PC-3 (cell line): Measurements from ENCODE around the gene EOGT. TPM values are rescaled to one million over a fixed set of nuclear protein-coding genes. Genes with fewer than 3 reads are reported as not detected.

Experiments
- ATAC-seq: fragments of 200-7000 bp; cut with Tn5 transposase; 2 replicates; pipeline ENCODE4 v1.9.1; 2020; ENCODE audit warnings: mild to moderate bottlenecking, moderate library complexity
- BruUV-seq: library from RNA; stranded (reverse); fragments of 400-500 nt; replicated peaks from 2 replicates; lab custom pipeline; 2021; lab: Mats Ljungman, UMichigan
- CTCF ChIA-PET: fragments of 300-600 bp; sonication (Branson Sonifier 250); formaldehyde crosslinking; loops from one replicate; lab custom pipeline; 2022; ENCODE audit warnings: antibody characterized with exemption; lab: Charles Lee
- POLR2A ChIA-PET: fragments of 300-600 bp; sonication (Branson Sonifier 250); formaldehyde crosslinking; loops from one replicate; lab custom pipeline; 2022; ENCODE audit warnings: antibody characterized with exemption; ENCODE audit not compliant: unreplicated experiment; lab: Charles Lee
- DNase-seq: peaks from one replicate; pipeline ENCODE4 v3.0.0-alpha.2; 2015
- H2AFZ ChIP-seq: fragments of 300-600 bp; sonication (generic); 2 replicates; pipeline ENCODE4 v1.6.0; 2016; ENCODE audit warnings: antibody characterized with exemption, low read length
- H3F3A ChIP-seq: fragments of 300-600 bp; sonication (generic); one replicate; pipeline ENCODE4 v1.6.0; 2017; ENCODE audit warnings: antibody characterized with exemption, low read length, control low read depth, mild to moderate bottlenecking; ENCODE audit not compliant: unreplicated experiment
- H3K27ac ChIP-seq: fragments of 300-600 bp; sonication (generic); 2 replicates; pipeline ENCODE4 v1.5.1; 2016; ENCODE audit warnings: mild to moderate bottlenecking, low read length
- H3K27me3 ChIP-seq: fragments of 300-600 bp; sonication (generic); 2 replicates; pipeline ENCODE4 v1.6.1; 2016; ENCODE audit warnings: low read length, mixed read lengths
- H3K36me3 ChIP-seq: fragments of 300-600 bp; sonication (generic); 2 replicates; pipeline ENCODE4 v1.6.1; 2016; ENCODE audit warnings: low read depth, mixed run types, low read length, mixed read lengths
- H3K4me1 ChIP-seq: fragments of 300-600 bp; sonication (generic); 2 replicates; pipeline ENCODE4 v1.5.1; 2016; ENCODE audit warnings: low read length; ENCODE audit not compliant: insufficient read depth
- H3K4me2 ChIP-seq: fragments of 300-600 bp; sonication (generic); 2 replicates; pipeline ENCODE4 v1.6.0; 2016; ENCODE audit warnings: low read length
- H3K4me3 ChIP-seq: fragments of 300-600 bp; sonication (generic); 2 replicates; pipeline ENCODE4 v1.5.1; 2016; ENCODE audit warnings: mild to moderate bottlenecking, low read length, mixed read lengths
- H3K79me2 ChIP-seq: fragments of 300-600 bp; sonication (generic); 2 replicates; pipeline ENCODE4 v1.6.1; 2017; ENCODE audit warnings: low read length, mixed read lengths
- H3K9ac ChIP-seq: fragments of 300-600 bp; sonication (generic); 2 replicates; pipeline ENCODE4 v1.6.0; 2016; ENCODE audit warnings: mild to moderate bottlenecking, low read length
- H3K9me2 ChIP-seq: fragments of 300-600 bp; sonication (generic); replicated peaks from 2 replicates; pipeline ENCODE4 v1.6.1; 2016; ENCODE audit warnings: mixed run types, low read length, mixed read lengths
- H3K9me3 ChIP-seq: fragments of 300-600 bp; sonication (generic); 2 replicates; pipeline ENCODE4 v1.6.1; 2016; ENCODE audit warnings: low read length, mixed read lengths
- H4K20me1 ChIP-seq: fragments of 300-600 bp; sonication (generic); 2 replicates; pipeline ENCODE4 v1.6.1; 2016; ENCODE audit warnings: low read length, mixed read lengths
- CTCF ChIP-seq: fragments of 300-600 bp; sonication (generic); conservative IDR thresholded peaks from 2 replicates; pipeline ENCODE4 v1.5.1; 2017; ENCODE audit warnings: antibody characterized with exemption, low read depth, mild to moderate bottlenecking, low read length
- EZH2 ChIP-seq: fragments of 300-600 bp; sonication (generic); IDR thresholded peaks from one replicate; pipeline ENCODE4 v1.6.1; 2017; ENCODE audit warnings: antibody characterized with exemption, mild to moderate bottlenecking, low read length; ENCODE audit not compliant: unreplicated experiment
- EZH2phosphoT487 ChIP-seq: fragments of 300-600 bp; sonication (generic); IDR thresholded peaks from 2 replicates; pipeline ENCODE4 v1.6.1; 2018; ENCODE audit warnings: mild to moderate bottlenecking, antibody characterized with exemption, low read length, borderline replicate concordance
- intact Hi-C: fragments of 100-400 bp; cut with micrococcal nuclease; formaldehyde crosslinking; loops from 2 replicates; pipeline ENCODE4 v1.9.0; 2023
- total RNA-seq: library from RNA; depleted of rRNA; stranded (reverse); fragments of >200 nt; gene quantifications from 2 replicates; pipeline ENCODE4 v1.2.3, GENCODE V29; 2014

The EOGT gene
- total RNA-seq, 1 experiment from 2014 or later: 8.3 TPM

DNA sequence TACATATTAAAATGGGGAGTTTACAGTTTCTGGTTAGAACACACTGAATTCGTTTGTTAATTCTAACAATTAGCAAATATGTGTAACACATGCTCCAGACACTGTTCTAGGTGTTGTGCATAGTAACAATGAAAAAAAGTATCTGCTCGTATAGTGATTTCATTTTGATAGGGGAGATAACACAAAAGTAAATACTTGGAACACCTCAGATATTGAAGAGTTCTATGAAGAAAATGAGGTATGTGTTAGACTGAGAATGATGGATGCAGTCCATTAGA lies 45.4 kb upstream of the EOGT start:
- POLR2A ChIA-PET: no interaction called here
- no peak overlapping the region for H3K4me3 ChIP-seq
- no peaks in the 10 kb centered on the region for H4K20me1 ChIP-seq
- H3K9ac ChIP-seq: no peak overlapping the region
- H3K36me3 ChIP-seq: peaks cover 3% of the 10 kb centered on the region; the same call in 1 of the 2 replicates
- no peaks in the 10 kb centered on the region for H3K4me1 ChIP-seq
- no peak for TF ChIP-seq EZH2
- TF ChIP-seq CTCF: no peak
- TF ChIP-seq EZH2phosphoT487: no peak
- no peaks in the 10 kb centered on the region for H3K9me2 ChIP-seq
- H3K4me2 ChIP-seq: no peak overlapping the region
- ATAC-seq (no peak), DNase-seq (no peak)
- CTCF ChIA-PET: no interaction called here
- no peak overlapping the region for H3K27ac ChIP-seq
- no peaks in the 10 kb centered on the region for H3K9me3 ChIP-seq
- H3K27me3 ChIP-seq: no peaks in the 10 kb centered on the region
- H3K79me2 ChIP-seq: no peaks in the 10 kb centered on the region
- H2AFZ ChIP-seq: no peak overlapping the region
- BruUV-seq: no TSS peak
- intact Hi-C loops: no loop called here
- no peaks in the 10 kb centered on the region for H3F3A ChIP-seq

DNA sequence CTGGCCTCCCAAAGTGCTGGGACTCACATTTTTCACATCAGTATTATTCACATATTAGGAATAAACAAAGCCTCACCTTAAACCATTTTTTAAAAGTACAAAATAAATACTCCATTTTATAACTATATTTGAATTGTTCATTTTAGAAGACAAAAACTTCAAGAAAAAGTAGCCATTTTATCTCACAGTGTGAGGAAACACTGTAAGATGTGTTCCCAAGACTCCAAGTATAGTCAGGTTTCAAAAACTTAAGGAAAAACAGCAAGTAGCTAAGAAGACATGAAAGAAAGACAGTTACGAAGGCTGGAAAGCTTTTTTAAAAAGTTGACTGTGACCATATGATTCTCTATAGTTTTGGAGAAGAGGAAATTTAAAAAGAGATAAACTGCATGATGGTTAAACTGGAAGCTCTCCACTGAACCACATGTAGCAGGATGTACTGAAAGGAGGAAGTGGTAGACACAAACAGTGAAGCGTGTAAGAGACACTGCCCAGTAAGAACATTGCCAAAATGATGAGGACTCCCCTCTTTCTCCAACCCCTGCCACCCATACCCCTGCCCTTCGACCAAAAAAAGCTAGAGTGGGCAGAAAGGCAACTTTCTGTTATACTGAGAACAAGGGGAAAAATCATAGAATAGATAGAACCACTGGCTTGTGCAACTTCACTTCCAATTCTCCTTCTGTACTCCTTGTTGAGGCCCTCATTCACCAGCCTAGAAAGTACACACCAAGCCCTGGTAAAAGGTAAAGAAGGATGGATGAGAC lies 44.9 kb upstream of the EOGT start:
- no peaks in the 10 kb centered on the region for H3K4me1 ChIP-seq
- H3K4me2 ChIP-seq: no peak overlapping the region
- H3K79me2 ChIP-seq: no peaks in the 10 kb centered on the region
- H3F3A ChIP-seq: no peaks in the 10 kb centered on the region
- no peaks in the 10 kb centered on the region for H3K9me3 ChIP-seq
- H3K9ac ChIP-seq: no peak overlapping the region
- BruUV-seq: no TSS peak
- POLR2A ChIA-PET: no interaction called here
- no peaks in the 10 kb centered on the region for H3K9me2 ChIP-seq
- H3K27ac ChIP-seq: no peak overlapping the region
- peaks cover 3% of the 10 kb centered on the region; the same call in 1 of the 2 replicates for H3K36me3 ChIP-seq
- CTCF ChIA-PET: no interaction called here
- TF ChIP-seq EZH2 (no peak), EZH2phosphoT487 (no peak), CTCF (no peak)
- H4K20me1 ChIP-seq: no peaks in the 10 kb centered on the region
- ATAC-seq: no peak
- DNase-seq: no peak
- no peak overlapping the region for H3K4me3 ChIP-seq
- intact Hi-C loops: no loop called here
- H2AFZ ChIP-seq: no peak overlapping the region
- no peaks in the 10 kb centered on the region for H3K27me3 ChIP-seq

DNA sequence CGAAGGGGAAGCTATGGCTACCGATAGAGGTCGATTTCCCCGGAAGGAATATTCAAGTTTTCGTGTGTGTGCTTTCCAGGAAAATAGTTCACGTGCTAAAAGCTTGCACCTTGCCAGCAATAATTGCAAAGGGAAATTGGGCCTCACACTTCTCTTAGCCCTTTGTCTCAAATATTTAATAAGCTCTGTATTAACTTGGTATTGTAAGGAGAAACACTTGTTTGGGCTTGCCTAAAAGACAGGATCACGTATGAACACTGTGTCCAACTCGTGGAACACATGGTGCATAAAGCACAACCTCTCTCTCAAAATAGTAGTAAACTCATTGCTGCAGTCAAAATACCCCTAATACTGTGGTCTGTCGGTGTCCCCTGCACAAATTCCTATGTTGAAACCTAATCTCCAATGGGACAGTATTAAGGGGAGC lies 39.0 kb upstream of the EOGT start:
- Histone ChIP-seq H3K9ac (peak overlapping the region; percentile 92), H3K4me1 (0 out of 2 replicates have a peak, but pooled peaks cover 5% of the 10 kb centered on the region), H3K27me3 (no peaks in the 10 kb centered on the region), H4K20me1 (no peaks in the 10 kb centered on the region), H2AFZ (peak overlapping the region; percentile 75), H3K79me2 (peaks cover 34% of the 10 kb centered on the region), H3F3A (no peaks in the 10 kb centered on the region), H3K4me2 (peak overlapping the region; percentile 91), H3K4me3 (peak overlapping the region; percentile 89), H3K36me3 (no peaks in the 10 kb centered on the region), H3K9me3 (no peaks in the 10 kb centered on the region), H3K9me2 (no peaks in the 10 kb centered on the region), H3K27ac (peak overlapping the region; percentile 62)
- peak; percentile 6; the same call in 1 of the 2 replicates for ATAC-seq
- intact Hi-C loops: loop anchor here (5.0 kb wide), 1 partner anchor 35 kb away; no protein-coding TSS in a partner anchor
- POLR2A ChIA-PET: interaction anchor here (0.7 to 0.8 kb wide), 2 partner anchors 32 to 122 kb away, joined by 4 to 6 read pairs; partner anchors contain the start of gene ARL6IP5
- TF ChIP-seq CTCF: no peak
- no peak for TF ChIP-seq EZH2
- no peak for TF ChIP-seq EZH2phosphoT487
- DNase-seq: no peak
- TSS peak; percentile 87 for BruUV-seq
- CTCF ChIA-PET: no interaction called here
